ENCODE data around the gene PDIK1L. TPM values are rescaled to one million over a fixed set of nuclear protein-coding genes. Genes with fewer than 3 reads are reported as not detected.

Gene PDIK1L
- total RNA-seq, 1 donor from 2014 or later, result 4.0 TPM

DNA sequence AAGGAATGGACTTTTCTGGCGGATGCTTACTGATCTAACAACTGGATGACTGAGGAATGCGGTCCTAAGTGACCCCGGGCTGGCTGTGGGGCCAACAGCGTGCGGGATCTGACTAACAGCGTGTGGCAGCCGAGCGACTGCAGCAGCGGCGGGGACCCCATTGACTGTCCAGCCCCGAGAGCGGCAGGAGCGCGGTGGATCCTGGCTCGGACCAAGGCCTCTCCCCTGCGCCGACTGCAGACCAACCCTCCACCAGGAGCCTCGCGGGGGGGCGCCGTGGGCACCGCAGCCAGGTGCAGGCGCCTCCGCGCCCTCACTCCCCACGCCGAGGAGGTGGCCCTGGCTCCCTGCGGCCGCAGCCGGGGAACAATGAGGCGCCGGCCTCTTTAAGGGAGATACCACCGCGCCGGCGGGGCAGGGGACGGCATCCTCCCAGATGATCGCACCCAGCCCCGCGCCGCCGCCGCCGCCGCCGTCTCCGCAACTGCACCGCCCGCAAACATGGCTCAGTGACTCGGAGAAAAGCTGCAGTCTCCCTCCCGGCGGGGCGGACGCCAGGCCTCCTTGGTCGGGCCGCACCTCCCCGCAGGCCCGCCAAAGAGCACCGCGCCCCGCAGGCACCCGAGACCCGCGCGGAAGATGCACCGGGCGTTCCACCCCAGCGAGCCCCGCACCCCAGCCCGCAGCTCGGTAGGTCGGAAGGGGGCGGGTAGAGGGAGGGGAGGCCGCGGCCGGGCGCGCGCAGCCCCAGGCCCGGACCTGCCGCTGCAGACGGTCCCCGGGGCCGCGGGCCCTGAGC, 694 bp upstream of the PDIK1L start:
- ATAC-seq (ENCODE audit: poor library complexity) (peak; percentile 69), DNase-seq (peak; percentile 88)
- intact Hi-C loops (cut with DNase I), result loop anchor here (5.0 kb wide), 1 partner anchor 46 kb away; the partner anchor contains the start of gene FAM110D

DNA sequence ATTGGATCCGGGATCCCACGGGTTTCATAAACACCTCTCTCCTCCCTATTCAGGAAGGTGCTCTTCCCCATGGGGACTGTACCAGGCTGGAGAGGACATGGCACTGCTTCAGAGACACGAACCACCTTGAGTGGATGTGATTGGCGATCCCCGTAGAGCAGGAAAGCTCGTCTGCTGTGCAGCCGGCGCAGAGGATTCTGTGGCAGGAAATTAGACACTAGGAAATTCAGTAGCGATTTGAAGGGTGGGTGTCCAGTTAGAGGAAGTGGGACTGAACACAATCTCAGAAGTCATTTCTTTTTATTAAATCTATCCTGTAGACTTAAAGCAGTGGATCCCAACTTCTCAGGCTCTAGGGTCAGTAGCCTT, 767 bp downstream of the PDIK1L start:
- peak; percentile 5 for ATAC-seq (ENCODE audit: poor library complexity)
- intact Hi-C loops (cut with DNase I), result loop anchor here (5.0 kb wide), 1 partner anchor 45 kb away; the partner anchor contains the start of gene FAM110D
- DNase-seq, result no peak

DNA sequence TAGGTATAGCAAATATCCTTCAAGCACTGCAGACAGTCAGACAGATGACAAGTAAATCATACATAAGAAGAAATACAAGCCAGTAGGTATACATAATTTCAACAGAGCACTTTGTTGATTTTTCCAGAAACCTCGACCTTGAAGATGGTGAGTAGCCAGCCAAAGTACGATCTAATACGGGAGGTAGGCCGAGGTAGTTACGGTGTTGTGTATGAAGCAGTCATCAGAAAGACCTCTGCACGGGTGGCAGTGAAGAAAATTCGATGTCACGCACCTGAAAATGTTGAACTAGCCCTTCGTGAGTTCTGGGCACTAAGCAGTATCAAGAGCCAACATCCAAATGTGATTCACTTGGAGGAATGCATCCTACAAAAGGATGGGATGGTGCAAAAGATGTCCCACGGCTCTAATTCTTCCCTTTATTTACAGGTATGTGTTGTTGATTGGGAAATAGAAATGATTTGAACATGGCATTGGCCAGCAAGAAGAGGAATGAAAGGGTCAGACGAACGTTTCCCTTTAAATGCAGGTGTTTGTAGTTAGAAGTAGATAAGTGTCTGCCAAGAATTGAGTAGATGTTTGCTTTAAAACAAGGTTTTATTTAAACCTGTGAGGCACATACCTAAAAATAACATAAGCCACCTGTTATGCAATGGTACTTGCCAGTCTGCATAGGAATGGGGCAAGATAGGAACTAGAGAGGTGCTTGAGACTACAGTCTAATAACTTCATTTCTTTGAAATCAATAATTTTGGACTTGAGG, 2.7 kb downstream of the PDIK1L start:
- DNase-seq (no peak), ATAC-seq (ENCODE audit: poor library complexity) (no peak)
- intact Hi-C loops (cut with DNase I), result loop anchor here (5.0 kb wide), 1 partner anchor 43 kb away; the partner anchor contains the start of gene FAM110D

DNA sequence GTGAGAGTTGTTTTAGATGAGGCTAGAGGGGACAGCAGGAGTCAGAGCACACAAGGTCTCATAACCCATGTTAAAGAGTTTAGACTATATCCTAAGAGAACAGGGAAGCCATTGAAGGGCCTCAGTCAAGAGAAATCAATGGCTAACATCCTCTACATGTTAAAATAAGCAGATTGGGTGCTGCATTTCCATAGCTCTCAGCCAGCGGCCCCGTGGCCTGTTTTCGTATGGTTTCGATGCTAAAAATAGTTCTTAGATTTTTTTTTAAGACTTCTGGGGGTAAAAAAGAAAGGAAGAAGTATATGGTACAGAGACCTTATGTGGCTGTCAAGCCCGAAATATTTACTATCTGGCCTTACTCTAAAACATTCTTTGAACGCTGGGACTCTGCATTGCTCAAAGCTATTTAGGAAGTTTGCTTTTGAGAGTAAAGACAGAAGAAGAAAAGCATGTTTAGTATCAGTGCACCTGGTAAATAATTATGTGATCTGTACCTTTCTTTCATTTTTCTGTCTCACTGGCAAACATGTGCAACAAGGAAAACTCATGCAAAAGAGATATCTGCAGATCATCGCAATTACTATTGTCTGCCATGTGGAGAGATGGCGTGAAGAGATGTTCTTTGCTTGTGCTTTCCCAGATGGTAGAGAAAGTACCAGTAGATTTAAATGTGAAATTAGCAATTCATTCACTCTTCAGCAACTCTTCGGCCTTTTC, 8.4 kb downstream of the PDIK1L start:
- DNase-seq (no peak), ATAC-seq (ENCODE audit: poor library complexity) (no peak)
- intact Hi-C loops (cut with DNase I), result no loop called here

DNA sequence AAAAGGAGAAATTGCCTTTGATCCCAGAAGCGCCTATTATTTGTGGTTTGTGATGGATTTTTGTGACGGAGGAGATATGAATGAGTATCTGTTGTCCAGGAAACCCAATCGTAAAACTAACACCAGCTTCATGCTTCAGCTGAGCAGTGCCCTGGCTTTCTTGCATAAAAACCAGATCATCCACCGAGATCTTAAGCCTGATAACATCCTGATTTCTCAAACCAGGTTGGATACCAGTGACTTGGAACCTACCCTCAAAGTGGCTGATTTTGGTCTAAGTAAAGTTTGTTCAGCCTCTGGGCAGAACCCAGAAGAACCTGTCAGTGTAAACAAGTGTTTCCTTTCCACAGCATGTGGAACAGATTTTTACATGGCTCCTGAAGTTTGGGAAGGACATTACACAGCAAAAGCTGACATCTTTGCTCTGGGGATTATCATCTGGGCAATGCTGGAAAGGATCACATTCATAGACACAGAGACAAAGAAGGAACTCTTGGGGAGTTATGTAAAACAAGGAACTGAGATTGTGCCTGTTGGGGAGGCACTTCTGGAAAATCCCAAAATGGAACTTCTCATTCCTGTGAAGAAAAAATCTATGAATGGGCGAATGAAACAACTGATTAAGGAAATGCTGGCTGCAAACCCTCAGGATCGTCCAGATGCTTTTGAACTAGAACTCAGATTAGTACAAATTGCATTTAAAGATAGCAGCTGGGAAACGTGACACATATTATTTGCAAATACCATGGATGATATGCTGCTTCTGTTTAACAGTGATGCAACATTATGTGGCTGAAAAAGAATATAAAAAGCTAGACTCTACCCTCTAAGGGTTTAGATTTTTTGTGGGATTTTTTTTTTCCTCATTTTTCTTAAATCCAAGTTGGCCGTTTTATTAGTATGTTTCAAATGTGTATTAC, 10.5 kb downstream of the PDIK1L start:
- DNase-seq, result no peak
- ATAC-seq (ENCODE audit: poor library complexity), result peak; percentile 44
- intact Hi-C loops (cut with DNase I), result no loop called here

DNA sequence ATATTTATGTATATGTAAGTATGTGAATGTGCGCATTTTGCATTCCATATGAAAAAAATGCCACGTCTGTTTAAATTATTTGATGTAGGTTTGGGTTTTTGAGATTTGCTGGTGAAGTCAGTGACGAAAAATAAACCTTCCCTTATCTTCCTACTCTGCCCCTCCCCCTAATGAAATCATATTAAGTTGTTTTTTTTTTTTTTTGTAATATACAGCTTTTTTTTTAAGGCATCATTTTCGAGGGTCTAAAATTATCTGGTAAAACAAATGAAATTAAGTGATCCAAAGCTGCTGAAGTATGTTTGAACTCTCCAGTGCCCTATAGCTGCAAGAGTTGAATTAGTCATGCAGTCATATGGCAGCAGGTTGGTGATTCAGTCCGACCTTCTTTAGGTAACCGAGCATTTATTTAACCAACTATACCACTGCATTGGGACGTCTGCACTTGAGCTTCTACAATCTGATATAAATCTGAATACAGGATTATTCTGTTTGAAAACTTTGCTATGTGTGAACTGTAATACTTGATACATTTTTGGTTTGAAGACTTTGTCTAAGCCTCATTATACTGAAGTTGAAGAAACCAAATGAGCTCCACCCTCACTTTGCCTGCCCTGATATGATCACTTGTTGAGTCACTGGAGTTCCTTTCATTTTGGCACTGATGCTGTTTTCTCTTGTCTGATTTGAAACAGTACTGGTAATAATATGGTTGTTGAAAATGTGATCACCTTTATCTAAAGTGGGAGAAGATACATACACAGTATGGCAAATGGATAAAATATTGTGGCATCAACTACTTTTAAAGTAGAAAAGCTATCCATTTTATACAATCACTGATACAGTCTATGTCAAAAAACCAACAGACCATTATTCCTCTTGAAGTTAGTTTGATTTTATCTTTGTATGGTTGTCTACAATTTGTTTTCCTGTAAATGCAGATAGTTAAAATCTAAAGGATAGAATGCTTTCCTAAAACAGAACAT, 11.7 kb downstream of the PDIK1L start:
- no peak for DNase-seq
- intact Hi-C loops (cut with DNase I), result no loop called here
- ATAC-seq (ENCODE audit: poor library complexity), result no peak

DNA sequence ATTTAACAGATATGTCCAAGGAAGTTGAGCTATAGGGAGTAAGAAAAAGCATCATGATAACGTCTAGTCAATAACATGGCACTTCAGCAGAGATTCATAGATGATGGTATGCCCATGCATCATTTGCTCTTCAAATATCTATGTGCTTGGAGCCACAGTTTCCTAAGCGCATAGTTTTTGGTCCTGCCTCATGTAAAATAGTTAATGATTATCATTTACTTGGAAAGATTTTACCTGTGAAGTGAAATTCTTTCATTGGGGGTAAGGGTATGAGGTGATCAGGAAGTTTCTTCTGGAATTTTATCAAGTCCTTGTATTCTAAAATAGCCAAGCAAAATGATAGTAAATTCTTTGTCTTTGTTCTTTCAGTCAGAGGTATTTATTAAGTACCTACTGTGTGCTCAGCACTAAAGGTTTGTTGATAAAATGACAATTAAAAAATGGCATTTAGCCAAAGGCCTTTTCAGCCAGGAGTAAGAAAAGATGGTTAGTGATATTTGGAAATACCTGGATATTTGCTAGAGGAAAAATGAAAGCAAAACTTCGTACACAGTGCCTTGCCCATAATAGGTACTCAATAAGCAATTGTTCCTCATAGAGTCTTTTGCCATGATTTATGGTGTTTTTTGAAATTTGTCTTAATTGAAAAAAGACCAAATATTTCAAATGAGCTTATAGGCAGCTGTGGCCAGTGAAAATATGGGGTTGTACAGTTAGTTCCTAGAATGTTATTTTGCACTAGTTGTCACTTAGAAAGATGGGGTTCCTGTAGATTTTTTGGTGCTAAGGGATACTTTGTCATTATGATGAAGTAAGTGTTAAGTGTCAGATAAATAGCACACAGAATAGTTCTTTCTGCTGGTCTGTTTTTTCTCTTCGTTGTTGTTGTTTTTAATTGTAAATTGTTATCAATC, 13.1 kb downstream of the PDIK1L start:
- ATAC-seq (ENCODE audit: poor library complexity), result no peak
- intact Hi-C loops (cut with DNase I), result no loop called here
- DNase-seq, result no peak

DNA sequence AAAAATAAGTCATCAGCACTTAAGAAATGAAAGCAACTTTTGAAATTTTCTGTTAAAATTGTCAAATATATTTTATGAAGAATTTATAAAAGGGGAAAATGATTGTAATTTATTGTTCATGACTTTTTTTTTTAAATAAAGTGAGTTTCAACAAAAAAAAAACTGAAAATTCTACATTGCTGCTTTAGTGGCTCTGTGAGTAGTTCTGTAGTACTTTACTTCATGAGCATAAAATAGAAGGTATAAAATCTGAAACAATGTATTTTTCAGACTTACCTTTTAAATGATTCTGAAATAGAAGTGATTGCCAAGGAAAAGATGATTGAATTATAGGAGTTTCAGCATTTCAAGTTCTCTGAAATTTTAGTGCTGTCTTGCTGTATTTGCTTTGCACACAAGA, 13.8 kb downstream of the PDIK1L start:
- no peak for ATAC-seq (ENCODE audit: poor library complexity)
- DNase-seq, result no peak
- intact Hi-C loops (cut with DNase I), result no loop called here

DNA sequence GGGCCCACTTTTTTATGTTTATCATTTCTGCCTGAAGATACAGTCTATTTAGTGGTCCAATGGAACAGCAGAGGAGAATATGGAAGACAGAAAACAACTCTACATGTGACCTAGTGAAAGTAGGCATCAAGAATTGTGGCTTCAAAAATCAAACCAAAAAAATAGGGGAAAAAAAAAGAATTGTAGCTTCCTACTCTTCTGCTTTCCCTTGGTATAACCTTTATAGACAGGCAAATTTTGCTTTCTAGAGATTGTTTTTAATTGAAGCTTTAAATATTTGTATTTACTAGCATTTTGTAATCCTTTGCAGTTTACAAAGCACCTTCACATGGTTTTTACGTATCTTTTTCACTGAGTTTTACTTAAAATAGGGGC, 14.3 kb downstream of the PDIK1L start:
- ATAC-seq (ENCODE audit: poor library complexity), result no peak
- DNase-seq, result no peak
- intact Hi-C loops (cut with DNase I), result no loop called here

DNA sequence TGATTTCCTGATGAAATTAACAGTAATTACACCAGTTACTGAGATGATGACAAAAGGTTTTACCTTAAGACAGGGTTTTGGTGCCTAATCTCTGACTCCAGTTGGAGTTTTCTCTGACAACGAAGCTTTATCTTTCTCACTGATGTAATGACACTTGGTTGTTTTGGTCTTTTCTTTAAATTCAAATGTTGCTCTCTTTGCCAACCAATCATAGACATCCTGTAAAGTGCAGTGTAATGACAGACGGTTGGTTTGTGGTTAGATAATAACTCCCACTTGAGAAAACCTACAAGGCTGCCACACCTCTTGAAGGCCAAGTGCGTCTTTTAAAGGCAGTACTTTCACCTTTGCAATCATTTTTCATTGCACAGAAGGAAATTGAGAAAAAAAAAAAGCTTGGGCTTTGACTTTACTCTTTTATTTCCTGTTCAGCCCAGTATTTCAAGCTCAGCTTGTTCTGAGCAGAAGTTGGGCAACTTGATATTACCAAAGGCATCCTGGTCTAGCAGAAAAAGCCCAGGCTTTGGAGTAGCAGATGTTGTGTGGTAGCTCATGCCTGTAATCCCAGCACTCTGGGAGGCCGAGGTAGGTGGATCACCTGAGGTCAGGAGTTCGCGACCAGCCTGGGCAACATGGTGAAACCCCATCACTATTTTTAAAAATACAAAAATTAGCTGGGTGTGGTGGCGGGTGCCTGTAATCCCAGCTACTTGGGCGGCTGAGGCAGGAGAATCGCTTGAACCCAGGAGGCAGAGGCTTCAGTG, 14.9 kb downstream of the PDIK1L start:
- ATAC-seq (ENCODE audit: poor library complexity), result peak; percentile 63
- intact Hi-C loops (cut with DNase I), result no loop called here
- DNase-seq, result no peak

DNA sequence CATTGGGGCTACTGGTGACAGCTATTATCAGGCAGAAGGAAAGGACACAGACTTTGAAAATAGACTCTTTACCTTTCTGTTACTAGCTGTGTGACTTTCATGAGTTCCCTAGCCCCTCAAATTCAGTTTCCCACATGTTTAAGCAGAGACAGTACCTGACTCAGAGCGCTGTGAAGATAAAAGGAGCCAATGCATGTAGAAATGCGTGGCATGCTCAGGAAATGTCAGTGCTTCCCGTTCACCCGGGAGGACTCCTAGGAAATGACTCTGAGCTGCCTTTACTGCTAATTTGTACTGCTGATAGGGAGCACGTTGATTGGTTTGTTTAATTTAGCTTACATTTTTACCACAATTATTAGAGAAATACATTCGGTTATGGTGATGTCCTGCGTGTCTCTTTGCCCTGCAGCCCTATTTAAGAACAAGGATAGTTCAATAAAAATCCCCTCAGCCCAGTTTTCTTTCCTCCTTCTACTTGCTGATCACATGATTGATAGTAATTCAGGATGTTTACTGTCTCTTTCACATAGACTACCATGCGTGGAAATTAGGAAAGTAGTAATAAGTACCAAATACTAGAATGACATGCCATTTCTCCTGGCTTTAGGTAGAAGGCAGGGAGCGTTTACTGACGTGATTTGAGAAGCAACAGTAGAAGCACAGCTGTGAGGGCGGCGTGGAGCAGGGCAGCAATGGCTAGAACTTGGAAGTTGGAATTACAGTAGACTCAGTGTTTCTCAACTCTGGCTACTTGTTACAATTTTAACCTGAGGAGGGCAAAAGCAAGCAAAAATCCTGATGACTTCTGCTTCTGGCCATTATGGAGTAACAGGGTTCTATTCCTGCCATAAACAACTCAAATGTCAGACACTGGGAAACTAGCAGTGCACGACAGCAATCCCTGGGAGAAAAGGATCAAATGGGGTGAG, 15.9 kb downstream of the PDIK1L start:
- intact Hi-C loops (cut with DNase I), result no loop called here
- peak; percentile 57 for ATAC-seq (ENCODE audit: poor library complexity)
- DNase-seq, result no peak

DNA sequence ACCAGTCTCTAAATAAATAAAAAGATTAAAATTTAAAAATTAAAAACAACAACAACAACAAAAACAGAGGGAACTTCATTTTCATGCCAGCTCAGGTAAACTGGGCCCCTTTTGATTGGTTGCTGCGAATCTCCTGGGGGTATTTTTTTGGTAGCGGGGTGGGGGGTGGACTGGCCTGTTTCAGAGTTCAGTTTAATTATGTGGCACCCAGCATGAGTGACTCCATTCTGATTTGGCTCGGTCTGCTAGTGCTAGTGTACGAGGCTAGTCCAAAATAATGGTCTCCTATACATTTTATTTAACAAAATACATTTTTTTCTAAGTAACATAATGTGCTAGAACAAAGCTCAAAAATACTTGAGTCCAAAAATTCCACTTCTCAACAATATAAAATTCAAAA, 18.2 kb downstream of the PDIK1L start:
- no peak for ATAC-seq (ENCODE audit: poor library complexity)

DNA sequence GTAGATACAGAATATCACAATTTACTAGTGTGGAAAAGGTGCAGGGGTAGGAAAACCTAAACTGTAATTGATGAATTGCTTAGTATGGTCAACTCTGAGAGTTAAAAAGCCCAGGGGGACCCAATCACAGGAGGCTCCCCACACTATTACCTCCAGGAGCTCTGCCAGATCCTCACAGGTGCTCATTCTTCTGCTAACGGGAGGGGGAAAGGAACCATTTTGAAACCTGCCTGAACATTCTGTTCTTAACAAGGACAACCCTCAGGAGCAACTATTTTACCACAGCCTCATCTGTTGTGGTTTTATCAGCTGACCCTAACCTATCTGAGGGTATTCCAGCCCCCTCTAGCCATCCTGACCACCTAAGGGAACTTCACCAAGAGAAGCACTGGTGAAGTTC, 19.1 kb downstream of the PDIK1L start:
- intact Hi-C loops (cut with DNase I), result no loop called here
- ATAC-seq (ENCODE audit: poor library complexity), result no peak
- DNase-seq, result no peak

More for the DNA sequence above, 18.2 kb downstream of the PDIK1L start:
- no peak for DNase-seq
- intact Hi-C loops (cut with DNase I), result no loop called here

DNA sequence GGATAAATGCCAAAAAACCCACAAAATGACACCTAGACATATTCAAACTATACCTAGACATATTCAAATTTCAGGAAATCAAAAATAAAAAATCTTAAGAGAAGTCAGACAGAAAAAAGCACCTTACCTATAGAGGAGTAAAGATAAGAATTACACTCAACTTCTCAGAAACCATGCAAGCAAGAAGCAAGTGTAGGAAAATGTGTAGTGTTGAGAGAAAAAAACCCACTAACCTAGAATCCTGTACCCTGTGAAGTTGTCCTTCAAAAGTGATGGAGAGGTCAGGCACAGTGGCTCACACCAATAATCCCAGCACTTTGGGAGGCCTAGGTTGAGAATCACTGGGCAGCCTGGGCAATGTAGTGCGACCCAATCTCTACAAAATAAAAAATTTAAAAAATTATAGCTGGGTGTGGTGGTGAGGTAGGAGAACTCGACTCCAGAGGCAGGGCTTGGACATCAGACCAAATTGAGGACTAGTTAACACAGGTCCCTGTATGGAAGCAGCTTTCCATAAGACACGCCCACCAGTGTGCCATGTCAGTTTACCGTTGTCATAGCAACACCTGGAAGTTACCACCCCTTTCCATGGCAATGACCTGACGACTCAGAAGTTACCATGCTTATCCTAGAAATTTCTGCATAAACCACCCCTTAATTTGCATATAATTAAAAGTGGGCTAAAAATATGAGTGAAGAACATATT, 20.7 kb downstream of the PDIK1L start:
- ATAC-seq (ENCODE audit: poor library complexity) (no peak), DNase-seq (no peak)
- intact Hi-C loops (cut with DNase I), result no loop called here
